IPS-15b (cell line): ENCODE measurements around the gene RAB15.
"Not testable (repeated sequence)": the region's sequence is repeated elsewhere in the genome, so short reads cannot be mapped to it uniquely, and the experiment has no call there.

ENCODE experiments used
- H3K27me3 ChIP-seq: one replicate; pipeline ENCODE4 v1.6.1; 2013; ENCODE audit warnings: low read length; ENCODE audit not compliant: control insufficient read depth, insufficient read depth
- H3K36me3 ChIP-seq: one replicate; pipeline ENCODE4 v1.6.1; 2013; ENCODE audit warnings: low read length; ENCODE audit not compliant: control insufficient read depth, insufficient read depth
- H3K4me1 ChIP-seq: one replicate; pipeline ENCODE4 v1.6.1; 2013; ENCODE audit warnings: mild to moderate bottlenecking, low read length; ENCODE audit not compliant: control insufficient read depth, insufficient read depth
- H3K4me3 ChIP-seq: one replicate; pipeline ENCODE4 v1.5.1; 2013; ENCODE audit warnings: low read depth, low read length
- H3K9ac ChIP-seq: one replicate; pipeline ENCODE4 v1.6.1; 2013; ENCODE audit warnings: low read depth, mild to moderate bottlenecking, low read length
- H3K9me3 ChIP-seq: one replicate; pipeline ENCODE4 v1.6.1; 2013; ENCODE audit warnings: mild to moderate bottlenecking, low read length; ENCODE audit not compliant: control insufficient read depth, insufficient read depth

The RAB15 gene

DNA sequence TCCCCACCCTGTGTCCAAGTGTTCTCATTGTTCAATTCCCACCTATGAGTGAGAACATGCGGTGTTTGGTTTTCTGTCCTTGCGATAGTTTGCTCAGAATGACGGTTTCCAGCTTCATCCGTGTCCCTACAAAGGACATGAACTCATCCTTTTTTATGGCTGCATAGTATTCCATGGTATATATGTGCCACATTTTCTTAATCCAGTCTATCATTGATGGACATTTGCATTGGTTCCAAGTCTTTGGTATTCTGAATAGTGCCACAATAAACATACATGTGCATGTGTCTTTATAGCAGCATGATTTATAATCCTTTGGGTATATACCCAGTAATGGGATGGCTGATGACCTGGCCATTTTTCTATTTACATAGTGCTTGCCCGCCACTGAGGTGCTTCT is 58.7 kb downstream of the RAB15 start:
- not testable (repeated sequence) for H3K27me3 ChIP-seq, H3K36me3 ChIP-seq, H3K4me1 ChIP-seq, H3K9ac ChIP-seq, H3K9me3 ChIP-seq, H3K4me3 ChIP-seq

GRCh38 chr14:64912261-64912660 is 59.9 kb downstream of the RAB15 start:
- H3K36me3 ChIP-seq = no peaks in the 10 kb centered on the region
- no peaks in the 10 kb centered on the region for H3K9me3 ChIP-seq
- H3K4me3 ChIP-seq = no peak overlapping the region
- H3K27me3 ChIP-seq = no peaks in the 10 kb centered on the region
- H3K4me1 ChIP-seq = peaks cover 3% of the 10 kb centered on the region
- H3K9ac ChIP-seq = no peak overlapping the region

GRCh38 chr14:64910847-64911495 is 61.2 kb downstream of the RAB15 start:
- Histone ChIP-seq H3K36me3 (no peaks in the 10 kb centered on the region), H3K27me3 (no peaks in the 10 kb centered on the region), H3K4me1 (peaks cover 3% of the 10 kb centered on the region), H3K9ac (no peak overlapping the region), H3K9me3 (no peaks in the 10 kb centered on the region), H3K4me3 (no peak overlapping the region)

DNA sequence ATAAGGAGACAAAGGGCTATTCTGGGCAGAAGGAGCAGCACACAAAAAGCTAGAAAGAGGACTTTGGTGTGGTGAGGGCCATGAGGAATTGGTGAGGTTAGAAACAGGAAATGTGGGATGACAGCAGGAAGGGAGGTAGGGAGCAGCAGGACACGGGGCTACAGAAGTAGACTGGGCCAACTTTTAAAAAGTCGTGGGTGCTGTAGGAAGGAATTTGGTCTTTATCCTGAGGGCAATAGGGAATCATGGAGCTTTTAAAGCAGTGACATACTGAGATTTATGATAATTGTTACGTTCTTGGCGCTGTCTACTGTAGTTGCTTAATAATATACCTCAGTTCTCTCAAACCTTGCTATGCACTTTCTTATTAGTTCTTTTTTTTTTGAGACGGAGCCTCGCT is 66.1 kb downstream of the RAB15 start:
- no peak overlapping the region for H3K4me3 ChIP-seq
- no peaks in the 10 kb centered on the region for H3K36me3 ChIP-seq

GRCh38 chr14:64899958-64900357 is 72.2 kb downstream of the RAB15 start:
- H3K4me1 ChIP-seq = no peaks in the 10 kb centered on the region
- no peaks in the 10 kb centered on the region for H3K9me3 ChIP-seq
- H3K4me3 ChIP-seq = no peak overlapping the region
- no peaks in the 10 kb centered on the region for H3K27me3 ChIP-seq
- no peak overlapping the region for H3K9ac ChIP-seq
- H3K36me3 ChIP-seq = no peaks in the 10 kb centered on the region

More for the DNA sequence above, 66.1 kb downstream of the RAB15 start:
- Histone ChIP-seq H3K9ac (no peak overlapping the region), H3K4me1 (no peaks in the 10 kb centered on the region), H3K9me3 (no peaks in the 10 kb centered on the region), H3K27me3 (no peaks in the 10 kb centered on the region)
